ENCODE measurements around the gene TMEM184A.

Gene TMEM184A

GRCh38 chr7:1598961-1599639 lies 43.1 kb upstream of the TMEM184A start:
- DNase-seq (ENCODE audit: extremely low spot score): no peak
- ChIA-PET POLR2A (no interaction called here), CTCF (no interaction called here)
- TF ChIP-seq CTCF (IDR thresholded peaks at IDR 0.05; ENCODE audit: control extremely low read depth, extremely low read depth, low read depth, missing control alignments): no peak

GRCh38 chr7:1598286-1598685 lies 42.3 kb upstream of the TMEM184A start:
- CTCF ChIA-PET: no interaction called here
- DNase-seq (ENCODE audit: extremely low spot score): no peak
- POLR2A ChIA-PET: interaction anchor here (0.5 kb wide), 1 partner anchor 38 kb away, joined by 6 read pairs; no protein-coding TSS in a partner anchor
- TF ChIP-seq CTCF (IDR thresholded peaks at IDR 0.05; ENCODE audit: control extremely low read depth, extremely low read depth, low read depth, missing control alignments): no peak

GRCh38 chr7:1597791-1598190 lies 41.8 kb upstream of the TMEM184A start:
- no peak for DNase-seq (ENCODE audit: extremely low spot score)
- no peak for TF ChIP-seq CTCF (IDR thresholded peaks at IDR 0.05; ENCODE audit: control extremely low read depth, extremely low read depth, low read depth, missing control alignments)
- ChIA-PET POLR2A (interaction anchor here (0.5 kb wide), 1 partner anchor 38 kb away, joined by 6 read pairs; no protein-coding TSS in a partner anchor), CTCF (no interaction called here)

GRCh38 chr7:1597066-1597760 lies 41.2 kb upstream of the TMEM184A start:
- POLR2A ChIA-PET: no interaction called here
- TF ChIP-seq CTCF (IDR thresholded peaks at IDR 0.05; ENCODE audit: control extremely low read depth, extremely low read depth, low read depth, missing control alignments): no peak
- no peak for DNase-seq (ENCODE audit: extremely low spot score)
- CTCF ChIA-PET: interaction anchor here (1.1 kb wide), 1 partner anchor 18 kb away, joined by 3 read pairs; no protein-coding TSS in a partner anchor

- ChIA-PET POLR2A (no interaction called here), CTCF (interaction anchor here (1.1 kb wide), 1 partner anchor 17 kb away, joined by 3 read pairs; no protein-coding TSS in a partner anchor)
- no peak for DNase-seq (ENCODE audit: extremely low spot score)
- no peak for TF ChIP-seq CTCF (IDR thresholded peaks at IDR 0.05; ENCODE audit: control extremely low read depth, extremely low read depth, low read depth, missing control alignments)
Observed at GRCh38 chr7:1596181-1597043, 40.4 kb upstream of the TMEM184A start.

GRCh38 chr7:1595636-1596035 lies 39.6 kb upstream of the TMEM184A start:
- DNase-seq (ENCODE audit: extremely low spot score): no peak
- ChIA-PET CTCF (no interaction called here), POLR2A (no interaction called here)
- TF ChIP-seq CTCF (IDR thresholded peaks at IDR 0.05; ENCODE audit: control extremely low read depth, extremely low read depth, low read depth, missing control alignments): no peak
